Trophoblast cell (in vitro differentiated cells and primary cell): ENCODE results near the gene ENPP6.

Experiments
- DNase-seq, 2 donors: peaks; one replicate each; pipeline ENCODE4 v3.0.0-alpha.2; 2016
- H2AFZ ChIP-seq: 2 replicates; pipeline ENCODE4 v1.6.1; 2013; ENCODE audit warnings: low read length, moderate library complexity, mild to moderate bottlenecking; ENCODE audit not compliant: insufficient read depth, poor library complexity
- H2AK5ac ChIP-seq: 2 replicates; pipeline ENCODE4 v1.6.1; 2013; ENCODE audit warnings: mild to moderate bottlenecking, low read length
- H2BK120ac ChIP-seq: 2 replicates; pipeline ENCODE4 v1.6.1; 2013; ENCODE audit warnings: low read length, mild to moderate bottlenecking, moderate library complexity; ENCODE audit not compliant: insufficient read depth, poor library complexity
- H2BK12ac ChIP-seq: 2 replicates; pipeline ENCODE4 v1.6.1; 2013; ENCODE audit warnings: mild to moderate bottlenecking, low read length, moderate library complexity
- H2BK5ac ChIP-seq: 2 replicates; pipeline ENCODE4 v1.6.1; 2013; ENCODE audit warnings: low read length, low read depth, moderate library complexity, mild to moderate bottlenecking; ENCODE audit not compliant: poor library complexity
- H3K14ac ChIP-seq: 2 replicates; pipeline ENCODE4 v1.6.1; 2013; ENCODE audit warnings: mild to moderate bottlenecking, low read length
- H3K18ac ChIP-seq: 2 replicates; pipeline ENCODE4 v1.6.1; 2013; ENCODE audit warnings: mild to moderate bottlenecking, low read length
- H3K23ac ChIP-seq: 2 replicates; pipeline ENCODE4 v1.6.1; 2013; ENCODE audit warnings: low read length
- H3K27ac ChIP-seq: 2 replicates; pipeline ENCODE4 v1.5.1; 2013; ENCODE audit warnings: low read depth, mild to moderate bottlenecking, inconsistent platforms, low read length, moderate library complexity
- H3K27me3 ChIP-seq: 2 replicates; pipeline ENCODE4 v1.6.1; 2013; ENCODE audit warnings: inconsistent platforms, mild to moderate bottlenecking, low read length, moderate library complexity; ENCODE audit not compliant: insufficient read depth
- H3K36me3 ChIP-seq, 2 experiments: 1 replicate in 1 of 2; 2 replicates in 1 of 2; pipeline ENCODE4 v1.6.1; 2013; ENCODE audit warnings: low read length in 2 of 2, mild to moderate bottlenecking in 2 of 2, moderate library complexity in 1 of 2; ENCODE audit not compliant: insufficient read depth in 2 of 2, control insufficient read depth in 1 of 2
- H3K4ac ChIP-seq: 2 replicates; pipeline ENCODE4 v1.6.1; 2013; ENCODE audit warnings: low read depth, mild to moderate bottlenecking, low read length, moderate library complexity
- H3K4me1 ChIP-seq, 2 experiments: 1 replicate in 1 of 2; 2 replicates in 1 of 2; pipeline ENCODE4 v1.6.1; 2013; ENCODE audit warnings: low read length in 2 of 2, mild to moderate bottlenecking in 2 of 2, moderate library complexity in 1 of 2; ENCODE audit not compliant: insufficient read depth in 2 of 2, control insufficient read depth in 1 of 2
- H3K4me2 ChIP-seq: 2 replicates; pipeline ENCODE4 v1.6.1; 2013; ENCODE audit warnings: inconsistent platforms, mild to moderate bottlenecking, low read length, moderate library complexity
- H3K4me3 ChIP-seq: 2 replicates; pipeline ENCODE4 v1.5.1; 2013; ENCODE audit warnings: mild to moderate bottlenecking, low read depth, low read length, inconsistent platforms
- H3K79me1 ChIP-seq: one replicate; pipeline ENCODE4 v1.6.1; 2013; ENCODE audit warnings: low read length
- H3K79me2 ChIP-seq: 2 replicates; pipeline ENCODE4 v1.6.1; 2013; ENCODE audit warnings: low read length, mild to moderate bottlenecking; ENCODE audit not compliant: control insufficient read depth, insufficient read depth, poor library complexity
- H3K9ac ChIP-seq: 2 replicates; pipeline ENCODE4 v1.6.1; 2013; ENCODE audit warnings: mild to moderate bottlenecking, low read length
- H3K9me3 ChIP-seq: 2 replicates; pipeline ENCODE4 v1.6.1; 2013; ENCODE audit warnings: low read depth, mild to moderate bottlenecking, control low read depth, inconsistent platforms, low read length; ENCODE audit not compliant: insufficient read depth
- H4K12ac ChIP-seq: 2 replicates; pipeline ENCODE4 v1.6.1; 2013; ENCODE audit warnings: low read depth, mild to moderate bottlenecking, low read length, moderate library complexity
- H4K8ac ChIP-seq: 2 replicates; pipeline ENCODE4 v1.6.1; 2013; ENCODE audit warnings: low read depth, mild to moderate bottlenecking, low read length, moderate library complexity
- H4K91ac ChIP-seq: one replicate; pipeline ENCODE4 v1.6.1; 2013; ENCODE audit warnings: low read depth, mild to moderate bottlenecking, low read length, moderate library complexity
- WGBS: extraction: QIAGEN DNeasy Blood & Tissue Kit; methylation state at CpG from one replicate; pipeline ENCODE4 v1.1.7; 2013; ENCODE audit warnings: missing lambda C conversion rate; ENCODE audit not compliant: insufficient read length, insufficient coverage; ENCODE audit errors: extremely low coverage; 5-methylcytosine and 5-hydroxymethylcytosine counted together

ENPP6 gene

DNA sequence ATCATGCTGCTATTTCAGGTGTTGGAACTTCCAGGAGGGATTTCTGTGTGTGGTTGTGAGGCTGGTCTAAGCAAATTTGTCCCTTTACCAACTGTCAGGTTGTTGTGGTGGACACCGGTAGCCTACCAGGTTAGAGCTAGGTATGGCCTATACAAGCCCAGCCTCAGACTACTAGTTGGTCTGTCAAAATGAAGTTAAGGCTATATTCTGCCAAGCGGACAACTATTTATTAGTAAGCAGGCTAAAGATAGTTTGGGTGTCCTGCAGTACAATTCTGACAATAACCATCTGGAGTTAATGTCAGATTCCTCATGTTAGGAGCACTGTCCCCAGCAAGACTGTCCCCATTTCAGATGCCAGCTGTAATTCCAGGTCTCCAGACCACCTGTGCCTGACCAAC lies 13.9 kb upstream of the ENPP6 start:
- Histone ChIP-seq H4K8ac (no peak overlapping the region), H3K36me3 (no peaks in the 10 kb centered on the region), H2BK12ac (no peak overlapping the region), H3K14ac (no peak overlapping the region), H3K18ac (no peak overlapping the region), H3K27me3 (no peaks in the 10 kb centered on the region), H3K23ac (no peak overlapping the region), H3K4me2 (no peak overlapping the region), H3K79me1 (no peaks in the 10 kb centered on the region), H3K4me1 (no peaks in the 10 kb centered on the region), H2BK120ac (no peak overlapping the region), H3K27ac (no peak overlapping the region), H3K9me3 (no peaks in the 10 kb centered on the region), H3K4ac (no peak overlapping the region), H3K79me2 (no peaks in the 10 kb centered on the region), H3K4me3 (no peak overlapping the region), H4K91ac (no peak overlapping the region), H4K12ac (no peak overlapping the region), H3K9ac (no peak overlapping the region), H2BK5ac (no peak overlapping the region), H2AFZ (no peak overlapping the region), H2AK5ac (no peak overlapping the region)
- no CpG with 5 or more reads among the region's 2 CpGs for WGBS
- DNase-seq = no peak

DNA sequence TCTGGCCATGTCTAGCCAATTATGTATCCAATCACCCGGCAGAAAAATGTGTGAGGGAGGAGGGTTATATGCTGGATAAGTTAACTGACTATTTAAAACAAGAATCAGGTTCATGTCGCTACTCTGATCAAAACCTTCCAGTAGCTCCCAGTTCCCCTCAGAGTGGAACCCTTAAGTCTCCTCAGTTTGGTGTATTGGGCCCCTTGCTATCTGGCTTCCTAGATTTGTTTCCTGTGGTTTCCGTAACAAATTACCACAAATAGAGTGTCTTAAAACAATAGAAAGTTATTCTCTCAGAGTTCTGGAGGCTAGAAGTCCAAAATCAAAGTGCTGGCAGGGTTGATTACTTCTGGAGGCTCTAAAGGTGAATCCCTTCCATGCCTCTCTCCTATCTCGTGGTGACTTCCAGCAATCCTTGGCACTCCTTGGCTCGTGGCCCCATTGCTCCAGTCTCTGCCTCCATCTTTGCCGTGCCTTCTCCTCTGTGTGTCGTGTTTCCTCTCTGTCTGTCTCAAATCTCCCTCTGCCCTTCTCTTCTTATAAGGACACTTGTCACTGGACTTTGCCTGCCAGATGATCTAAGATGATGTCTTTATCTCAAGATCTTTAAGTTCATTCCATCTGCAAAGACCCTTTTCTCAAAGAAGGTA lies 10.5 kb upstream of the ENPP6 start:
- no peak overlapping the region for H3K23ac ChIP-seq
- no peak overlapping the region for H4K91ac ChIP-seq
- no peak overlapping the region for H2AFZ ChIP-seq
- no peak overlapping the region for H2BK5ac ChIP-seq
- no peak overlapping the region for H3K4me2 ChIP-seq
- H3K14ac ChIP-seq = no peak overlapping the region
- no peaks in the 10 kb centered on the region for H3K79me1 ChIP-seq
- no peaks in the 10 kb centered on the region for H3K27me3 ChIP-seq
- H2BK120ac ChIP-seq = no peak overlapping the region
- H3K18ac ChIP-seq = no peak overlapping the region
- H2BK12ac ChIP-seq = no peak overlapping the region
- no peaks in the 10 kb centered on the region for H3K4me1 ChIP-seq
- no peak overlapping the region for H2AK5ac ChIP-seq
- WGBS = no CpG with 5 or more reads among the region's 7 CpGs
- no peaks in the 10 kb centered on the region for H3K79me2 ChIP-seq
- H3K27ac ChIP-seq = no peak overlapping the region
- H3K36me3 ChIP-seq = no peaks in the 10 kb centered on the region
- H4K8ac ChIP-seq = no peak overlapping the region
- H3K9ac ChIP-seq = no peak overlapping the region
- no peak overlapping the region for H3K4ac ChIP-seq
- H3K9me3 ChIP-seq = no peaks in the 10 kb centered on the region
- no peak overlapping the region for H4K12ac ChIP-seq
- H3K4me3 ChIP-seq = no peak overlapping the region
- DNase-seq = no peak

DNA sequence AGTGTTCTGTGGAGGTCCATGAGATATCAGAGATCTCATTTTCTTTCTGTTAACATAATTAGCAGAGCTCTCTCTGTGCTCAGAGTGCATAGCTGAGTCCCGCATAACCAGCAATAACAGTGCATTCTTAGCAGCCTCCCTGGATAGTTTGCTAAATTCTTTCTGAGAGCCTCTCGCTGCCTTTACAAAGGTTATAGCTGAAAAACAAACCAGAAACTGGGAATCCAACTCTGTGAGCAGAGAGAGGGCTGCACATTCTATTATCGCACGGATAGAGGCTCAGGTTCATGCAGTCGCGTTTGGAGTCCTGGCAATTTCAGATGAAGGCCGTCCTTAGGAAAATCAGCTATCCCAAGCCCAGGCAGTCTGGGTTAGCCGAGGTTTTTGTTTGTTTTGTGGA lies 1.2 kb downstream of the ENPP6 start:
- Histone ChIP-seq H3K36me3 (no peaks in the 10 kb centered on the region), H3K79me1 (no peaks in the 10 kb centered on the region), H4K91ac (no peak overlapping the region), H2AFZ (no peak overlapping the region), H3K4me1 (peaks cover 3 to 5% of the 10 kb centered on the region in 2 experiments), H3K4me3 (no peak overlapping the region), H2BK120ac (no peak overlapping the region), H3K14ac (no peak overlapping the region), H3K9ac (no peak overlapping the region), H3K9me3 (no peaks in the 10 kb centered on the region), H3K18ac (no peak overlapping the region), H4K8ac (no peak overlapping the region), H4K12ac (no peak overlapping the region), H2BK5ac (no peak overlapping the region), H3K27ac (no peak overlapping the region), H3K27me3 (no peaks in the 10 kb centered on the region), H2AK5ac (no peak overlapping the region), H3K23ac (no peak overlapping the region), H3K4me2 (no peak overlapping the region), H3K79me2 (no peaks in the 10 kb centered on the region), H2BK12ac (no peak overlapping the region), H3K4ac (no peak overlapping the region)
- DNase-seq = peak; percentile 29 to 78
- WGBS = no CpG with 5 or more reads among the region's 8 CpGs

DNA sequence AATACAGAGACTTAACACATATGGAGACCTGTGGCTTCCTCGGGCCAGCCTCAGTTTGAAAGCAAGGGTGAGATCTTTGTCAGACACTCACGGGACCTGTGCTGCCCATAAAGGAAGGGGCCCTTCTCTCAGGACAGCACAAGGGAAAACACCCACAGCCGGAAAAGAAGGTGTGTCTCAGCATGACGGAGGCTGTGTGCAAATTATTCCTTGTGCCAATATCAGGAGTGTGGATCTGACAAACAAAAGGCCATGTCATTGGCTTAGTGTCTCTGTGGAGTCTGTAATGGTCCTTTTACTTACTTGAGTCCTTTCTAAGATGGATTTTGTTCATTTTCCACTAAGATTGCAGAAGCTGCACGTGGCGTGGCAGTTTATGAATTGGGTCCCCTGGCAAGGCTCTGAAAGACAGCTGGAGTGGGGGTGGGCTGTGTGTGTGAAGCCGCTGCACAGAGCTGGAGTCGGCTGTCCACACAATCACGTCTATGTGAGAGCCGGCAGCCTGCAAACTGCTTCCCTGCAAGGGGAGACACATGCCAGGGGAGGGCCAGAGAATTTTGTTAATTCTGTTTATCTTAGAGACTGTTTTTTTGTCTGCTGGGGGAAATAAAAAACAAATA lies 1.9 kb downstream of the ENPP6 start:
- Histone ChIP-seq H4K12ac (no peak overlapping the region), H3K4me1 (peaks cover 3 to 5% of the 10 kb centered on the region in 2 experiments), H3K23ac (no peak overlapping the region), H3K9ac (no peak overlapping the region), H2BK5ac (no peak overlapping the region), H3K14ac (no peak overlapping the region), H3K79me2 (no peaks in the 10 kb centered on the region), H3K4me3 (no peak overlapping the region), H2AK5ac (no peak overlapping the region), H2BK12ac (no peak overlapping the region), H3K36me3 (no peaks in the 10 kb centered on the region), H4K91ac (no peak overlapping the region), H3K4me2 (no peak overlapping the region), H3K79me1 (no peaks in the 10 kb centered on the region), H3K27me3 (no peaks in the 10 kb centered on the region), H2BK120ac (no peak overlapping the region), H4K8ac (no peak overlapping the region), H3K9me3 (no peaks in the 10 kb centered on the region), H3K27ac (no peak overlapping the region), H3K4ac (no peak overlapping the region), H2AFZ (no peak overlapping the region), H3K18ac (no peak overlapping the region)
- no peak for DNase-seq
- WGBS = no CpG with 5 or more reads among the region's 10 CpGs
